Sigmoid colon (tissue), 7 donors: ENCODE results near the gene DZIP1. TPM values are rescaled to one million over a fixed set of nuclear protein-coding genes. Genes with fewer than 3 reads are reported as not detected.

Experiments
- DNase-seq: peaks from one replicate; pipeline ENCODE4 v3.0.0-alpha.2; 2019
- H3K27ac ChIP-seq, 4 donors: fragments of 200-600 bp; sonication (generic); one replicate each; pipeline ENCODE4 v1.5.1; 2016 to 2019; ENCODE audit warnings: mild to moderate bottlenecking in 1 of 4
- H3K27me3 ChIP-seq, 3 donors: fragments of 200-600 bp; sonication (generic); one replicate each; pipeline ENCODE4 v1.5.1; 2019; ENCODE audit warnings: mild to moderate bottlenecking in 1 of 3
- H3K36me3 ChIP-seq, 4 donors: fragments of 200-600 bp; sonication (generic); one replicate each; pipeline ENCODE4 v1.5.1; 2016 to 2019
- H3K4me1 ChIP-seq, 4 donors: fragments of 200-600 bp; sonication (generic); one replicate each; pipeline ENCODE4 v1.5.1; 2017 to 2019
- H3K4me3 ChIP-seq, 4 donors: fragments of 200-600 bp; sonication (generic); one replicate each; pipeline ENCODE4 v1.5.1; 2017 to 2019; ENCODE audit warnings: mild to moderate bottlenecking in 2 of 4, moderate library complexity in 1 of 4
- H3K9me3 ChIP-seq, 4 donors: fragments of 200-600 bp in 3 of 4; sonication (generic) in 3 of 4; one replicate each; pipeline versions ENCODE4 v1.5.1 to v1.6.1; 2013 to 2019
- CTCF ChIP-seq, 4 experiments: fragments of 450-650 bp in 3 of 4; fragments of 200-600 bp in 1 of 4; IDR thresholded peaks; one replicate each; pipeline ENCODE4 v1.5.1; 2016 to 2019; ENCODE audit warnings: antibody characterized with exemption in 4 of 4, mild to moderate bottlenecking in 3 of 4, moderate library complexity in 2 of 4
- EP300 ChIP-seq, 4 donors: sonication (generic); formaldehyde crosslinking; IDR thresholded peaks; one replicate each; pipeline ENCODE4 v1.6.1; 2017; ENCODE audit warnings: antibody characterized with exemption in 4 of 4
- POLR2A ChIP-seq, 2 donors: fragments of 450-650 bp; IDR thresholded peaks; one replicate each; pipeline ENCODE4 v1.6.1; 2016; ENCODE audit warnings: antibody characterized with exemption in 2 of 2, mild to moderate bottlenecking in 2 of 2, moderate library complexity in 2 of 2
- POLR2AphosphoS5 ChIP-seq, 4 donors: sonication (generic); formaldehyde crosslinking; IDR thresholded peaks; one replicate each; pipeline ENCODE4 v1.6.1; 2017; ENCODE audit warnings: antibody characterized with exemption in 4 of 4
- WGBS, 2 donors: extraction: QIAGEN DNeasy Blood & Tissue Kit; methylation state at CpG; one replicate each; pipeline ENCODE4 v1.1.7; 2013; 5-methylcytosine and 5-hydroxymethylcytosine counted together
- intact Hi-C: fragments of 100-400 bp; cut with DNase I; formaldehyde crosslinking; loops from one replicate; pipeline ENCODE4 v1.15.1; 2023
- polyA plus RNA-seq, 3 donors: library from polyadenylated mRNA; stranded (reverse); fragments of 200-250 nt; gene quantifications; one replicate each; pipeline ENCODE4 v1.2.3, GENCODE V29; 2013
- total RNA-seq, 4 donors: library from RNA; depleted of rRNA; stranded (reverse); fragments of >200 nt; gene quantifications; one replicate each; pipeline ENCODE4 v1.1.0, GENCODE V29; 2016
- donor health status: healthy with polysubstance abuse.
- donor health status: Bipolar disorder and iron deficiency.
- donor health status: healthy.

DZIP1 gene
- total and polyA plus RNA-seq, 7 donors, result 1.8 to 41.8 (median 17.5) TPM

- no peak overlapping the region for H3K4me3 ChIP-seq
- 77 to 79% methylated on average over 4 of the region's 4 CpGs for WGBS, 2 donors
These were observed 34.5 kb upstream of the DZIP1 start for GRCh38 chr13:95678967-95679366.

GRCh38 chr13:95677564-95678266, 33.2 kb upstream of the DZIP1 start:
- Histone ChIP-seq H3K27ac (peak overlapping the region; percentile 97 to 98 (median 98)), H3K27me3 (no peaks in the 10 kb centered on the region), H3K9me3 (no peaks in the 10 kb centered on the region), H3K4me3 (peak overlapping the region; percentile 77 to 91 (median 88)), H3K36me3 (no peaks in the 10 kb centered on the region), H3K4me1 (peaks cover 0 to 58% (median 42%) of the 10 kb centered on the region in 4 donors)
- DNase-seq, result peak; percentile 85
- intact Hi-C loops, result loop anchor here (1.0 to 5.0 kb wide), 3 partner anchors 35 to 1755 kb away; partner anchors contain the start of gene RAP2A
- WGBS, 2 donors, result 1 to 2% methylated on average over 30 of the region's 30 CpGs
- TF ChIP-seq CTCF (IDR thresholded peaks at IDR 0.05) (no peak), POLR2AphosphoS5 (IDR thresholded peaks at IDR 0.05) (peak in 1 of 4 donors; percentile 31)

More at GRCh38 chr13:95678967-95679366, 34.5 kb upstream of the DZIP1 start:
- peaks cover 0 to 63% (median 45%) of the 10 kb centered on the region in 4 donors for H3K4me1 ChIP-seq
- H3K27ac ChIP-seq, result peak overlapping the region in 2 of 4 donors; percentile 97 to 98
- no peaks in the 10 kb centered on the region for H3K27me3 ChIP-seq
- no peak for DNase-seq
- no peak for TF ChIP-seq CTCF (IDR thresholded peaks at IDR 0.05)
- intact Hi-C loops, result loop anchor here (1.0 to 5.0 kb wide), 3 partner anchors 37 to 1753 kb away; partner anchors contain the start of gene RAP2A
- no peaks in the 10 kb centered on the region for H3K9me3 ChIP-seq
- no peaks in the 10 kb centered on the region for H3K36me3 ChIP-seq

GRCh38 chr13:95676762-95677563, 32.5 kb upstream of the DZIP1 start, which contains the start of gene DNAJC3:
TSS of gene DNAJC3 (plus strand) at chr13:95677139. CDS start at chr13:95677256, 117 bp downstream.
- Histone ChIP-seq H3K27ac (peak within 1 kb of the TSS; percentile 97 to 98 (median 98)), H3K36me3 (no peaks in the 10 kb centered on the region), H3K4me1 (peaks cover 0 to 50% (median 36%) of the 10 kb centered on the region in 4 donors), H3K9me3 (peaks cover 0 to under 1% (median 0%) of the 10 kb centered on the region in 4 donors), H3K27me3 (no peaks in the 10 kb centered on the region), H3K4me3 (peak within 1 kb of the TSS; percentile 77 to 91 (median 88))
- WGBS, 2 donors, result 0% methylated on average over 90 of the region's 90 CpGs
- intact Hi-C loops, result loop anchor here (5.0 kb wide), 2 partner anchors 290 to 1755 kb away; partner anchors contain the start of gene RAP2A
- peak in 1 of 4 donors; percentile 45 for TF ChIP-seq EP300 (IDR thresholded peaks at IDR 0.05)
- peak; percentile 84 to 99 (median 96) for TF ChIP-seq POLR2AphosphoS5 (IDR thresholded peaks at IDR 0.05)
- TF ChIP-seq CTCF (IDR thresholded peaks at IDR 0.05), result no peak
- peak; percentile 77 to 90 for TF ChIP-seq POLR2A (IDR thresholded peaks at IDR 0.05)
- DNase-seq, result peak; percentile 100

- WGBS, 2 donors, result 0 to 1% methylated on average over 32 of the region's 32 CpGs
- H3K27me3 ChIP-seq, result no peaks in the 10 kb centered on the region
- intact Hi-C loops, result loop anchor here (5.0 kb wide), 2 partner anchors 289 to 1756 kb away; partner anchors contain the start of gene RAP2A
- DNase-seq, result no peak
- peak overlapping the region; percentile 59 to 91 (median 88) for H3K4me3 ChIP-seq
- no peaks in the 10 kb centered on the region for H3K36me3 ChIP-seq
- peak overlapping the region; percentile 97 to 98 (median 98) for H3K27ac ChIP-seq
- TF ChIP-seq CTCF (IDR thresholded peaks at IDR 0.05) (no peak), EP300 (IDR thresholded peaks at IDR 0.05) (no peak)
- H3K9me3 ChIP-seq, result peaks cover 0 to 3% (median 0%) of the 10 kb centered on the region in 4 donors
- peaks cover 0 to 44% (median 33%) of the 10 kb centered on the region in 4 donors for H3K4me1 ChIP-seq
These were observed 31.7 kb upstream of the DZIP1 start for GRCh38 chr13:95676105-95676761.
